HUES48 (cell line): ENCODE measurements around the gene SMYD3.

ENCODE experiments used
- H3K27ac ChIP-seq: one replicate; pipeline ENCODE4 v1.7.0; 2013; ENCODE audit warnings: low read depth, low read length, inconsistent platforms
- H3K27me3 ChIP-seq: 2 replicates; pipeline ENCODE4 v1.6.1; 2013; ENCODE audit warnings: mild to moderate bottlenecking, low read length; ENCODE audit not compliant: control insufficient read depth, insufficient read depth
- H3K36me3 ChIP-seq: 2 replicates; pipeline ENCODE4 v1.6.1; 2013; ENCODE audit warnings: low read length; ENCODE audit not compliant: control insufficient read depth, insufficient read depth
- H3K4me1 ChIP-seq: 2 replicates; pipeline ENCODE4 v1.6.1; 2013; ENCODE audit warnings: mild to moderate bottlenecking, low read length; ENCODE audit not compliant: control insufficient read depth, insufficient read depth
- H3K4me3 ChIP-seq: 2 replicates; pipeline ENCODE4 v1.5.1; 2013; ENCODE audit warnings: mild to moderate bottlenecking, low read depth, low read length
- H3K9ac ChIP-seq: 2 replicates; pipeline ENCODE4 v1.6.1; 2013; ENCODE audit warnings: mild to moderate bottlenecking, low read depth, low read length, moderate library complexity
- H3K9me3 ChIP-seq: 2 replicates; pipeline ENCODE4 v1.6.1; 2013; ENCODE audit warnings: low read length; ENCODE audit not compliant: control insufficient read depth, insufficient read depth

Gene SMYD3

GRCh38 chr1:246306415-246307037 lies 200.6 kb downstream of the SMYD3 start:
- no peaks in the 10 kb centered on the region for H3K36me3 ChIP-seq
- no peak overlapping the region for H3K27ac ChIP-seq
- no peak overlapping the region for H3K4me3 ChIP-seq
- peaks cover 8% of the 10 kb centered on the region for H3K4me1 ChIP-seq
- H3K9me3 ChIP-seq = no peaks in the 10 kb centered on the region
- H3K27me3 ChIP-seq = no peaks in the 10 kb centered on the region
- H3K9ac ChIP-seq = no peak overlapping the region

DNA sequence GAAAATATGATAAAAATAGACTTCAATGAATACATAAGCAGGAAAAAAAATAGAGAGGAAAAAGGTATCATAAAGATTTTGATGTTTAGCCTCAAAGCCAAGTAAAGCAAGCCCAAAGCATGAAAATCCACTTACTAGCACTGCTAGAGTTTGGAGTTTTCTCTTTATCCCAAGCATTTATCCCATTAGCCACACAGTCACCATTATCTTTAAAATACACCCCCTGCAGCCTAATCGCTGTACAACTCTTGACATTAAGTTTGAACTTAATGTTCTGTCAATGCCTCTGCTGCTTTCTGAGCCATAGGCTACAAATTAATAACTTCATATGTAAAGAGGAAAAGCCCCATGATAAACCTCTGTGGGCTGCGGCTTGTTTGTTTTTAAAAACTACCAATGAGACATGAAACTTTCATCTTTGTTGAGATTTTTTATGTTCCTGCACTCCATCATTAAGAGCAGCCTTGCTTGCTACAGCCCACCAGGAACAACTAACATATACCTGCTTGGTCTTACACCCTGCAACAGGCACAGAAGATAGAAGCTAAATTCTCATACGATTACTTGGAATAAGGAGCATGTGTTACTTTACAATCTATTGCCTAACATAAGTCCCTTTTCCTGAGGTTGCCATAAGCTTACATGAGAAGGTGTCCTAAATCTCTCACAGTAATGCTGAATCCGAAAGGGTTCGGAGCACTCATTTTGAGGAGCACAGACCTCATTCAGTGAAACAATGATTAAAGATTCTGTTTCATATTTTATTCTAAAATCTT lies 202.4 kb downstream of the SMYD3 start:
- no peaks in the 10 kb centered on the region for H3K27me3 ChIP-seq
- no peaks in the 10 kb centered on the region for H3K9me3 ChIP-seq
- H3K4me1 ChIP-seq = peaks cover 8% of the 10 kb centered on the region
- H3K27ac ChIP-seq = no peak overlapping the region
- H3K4me3 ChIP-seq = no peak overlapping the region
- H3K36me3 ChIP-seq = no peaks in the 10 kb centered on the region
- H3K9ac ChIP-seq = no peak overlapping the region

DNA sequence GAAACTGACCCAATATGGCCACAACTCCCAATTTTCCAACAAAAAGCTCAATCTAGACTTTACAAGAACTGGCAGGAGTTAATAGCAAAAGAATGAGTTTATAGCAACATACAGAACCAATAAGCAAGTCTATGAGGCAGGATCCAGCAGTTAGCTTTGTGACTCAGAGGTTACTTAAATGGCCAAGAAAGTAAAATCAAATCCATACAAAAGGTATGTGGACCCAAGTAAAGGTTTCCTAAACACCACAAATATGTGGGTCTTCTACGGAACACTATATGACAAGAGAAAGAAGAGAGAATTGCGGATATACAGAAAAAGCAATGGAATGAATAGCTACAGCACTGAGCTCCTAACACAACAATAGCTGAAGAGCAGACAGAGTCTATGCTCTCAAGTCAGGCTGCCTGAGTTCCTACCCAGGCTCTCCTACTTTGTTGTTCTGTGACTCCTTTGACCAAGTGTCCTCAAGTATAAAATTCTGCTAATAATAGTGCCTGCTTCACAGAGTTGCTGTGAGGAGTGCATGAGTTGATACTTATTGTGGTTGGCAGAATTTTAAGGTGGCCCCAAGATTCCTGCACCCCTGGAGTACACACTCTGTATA lies 204.3 kb downstream of the SMYD3 start:
- Histone ChIP-seq H3K27ac (no peak overlapping the region), H3K9ac (no peak overlapping the region), H3K27me3 (no peaks in the 10 kb centered on the region), H3K36me3 (no peaks in the 10 kb centered on the region), H3K9me3 (no peaks in the 10 kb centered on the region), H3K4me1 (peaks cover 8% of the 10 kb centered on the region), H3K4me3 (no peak overlapping the region)

DNA sequence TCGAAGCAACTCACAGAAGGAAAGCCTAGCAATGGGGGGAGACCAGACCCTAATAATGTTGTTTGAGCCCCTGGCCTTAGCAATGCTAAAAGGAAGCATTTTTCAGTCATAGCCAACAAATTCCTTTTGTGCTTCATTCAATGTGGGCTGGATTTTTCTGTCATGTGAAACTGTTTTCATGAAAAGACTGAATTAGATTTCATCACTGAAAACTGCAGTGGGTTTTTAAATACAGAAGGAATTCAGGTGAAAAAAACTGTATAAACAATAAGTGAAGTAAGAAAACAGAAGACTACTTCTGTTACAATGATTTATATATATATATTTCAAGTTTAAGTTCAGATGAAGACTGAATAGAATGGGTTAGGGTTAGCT lies 204.8 kb downstream of the SMYD3 start:
- Histone ChIP-seq H3K9me3 (no peaks in the 10 kb centered on the region), H3K9ac (no peak overlapping the region), H3K27ac (no peak overlapping the region), H3K36me3 (no peaks in the 10 kb centered on the region), H3K4me1 (peaks cover 8% of the 10 kb centered on the region), H3K4me3 (no peak overlapping the region), H3K27me3 (no peaks in the 10 kb centered on the region)

- H3K4me3 ChIP-seq = no peak overlapping the region
- peaks cover 8% of the 10 kb centered on the region for H3K4me1 ChIP-seq
- H3K9me3 ChIP-seq = no peaks in the 10 kb centered on the region
- no peaks in the 10 kb centered on the region for H3K36me3 ChIP-seq
- no peak overlapping the region for H3K27ac ChIP-seq
- no peaks in the 10 kb centered on the region for H3K27me3 ChIP-seq
- H3K9ac ChIP-seq = no peak overlapping the region
These were observed 205.4 kb downstream of the SMYD3 start for GRCh38 chr1:246301553-246302250.

GRCh38 chr1:246300626-246301549 lies 206.2 kb downstream of the SMYD3 start:
- Histone ChIP-seq H3K27ac (no peak overlapping the region), H3K4me1 (peaks cover 8% of the 10 kb centered on the region), H3K27me3 (no peaks in the 10 kb centered on the region)

GRCh38 chr1:246297279-246298265 lies 209.5 kb downstream of the SMYD3 start:
- Histone ChIP-seq H3K4me1 (peaks cover 8% of the 10 kb centered on the region; the same call in 1 of the 2 replicates), H3K36me3 (no peaks in the 10 kb centered on the region), H3K9ac (no peak overlapping the region), H3K9me3 (no peaks in the 10 kb centered on the region), H3K27ac (no peak overlapping the region), H3K4me3 (no peak overlapping the region), H3K27me3 (no peaks in the 10 kb centered on the region)

More at GRCh38 chr1:246300626-246301549, 206.2 kb downstream of the SMYD3 start:
- Histone ChIP-seq H3K9ac (no peak overlapping the region), H3K4me3 (no peak overlapping the region), H3K36me3 (no peaks in the 10 kb centered on the region), H3K9me3 (no peaks in the 10 kb centered on the region)

- Histone ChIP-seq H3K27ac (no peak overlapping the region), H3K27me3 (no peaks in the 10 kb centered on the region), H3K36me3 (no peaks in the 10 kb centered on the region), H3K4me3 (no peak overlapping the region), H3K9ac (no peak overlapping the region), H3K9me3 (no peaks in the 10 kb centered on the region), H3K4me1 (peaks cover 7% of the 10 kb centered on the region; the same call in 1 of the 2 replicates)
These were observed 211.1 kb downstream of the SMYD3 start for GRCh38 chr1:246295968-246296367.

DNA sequence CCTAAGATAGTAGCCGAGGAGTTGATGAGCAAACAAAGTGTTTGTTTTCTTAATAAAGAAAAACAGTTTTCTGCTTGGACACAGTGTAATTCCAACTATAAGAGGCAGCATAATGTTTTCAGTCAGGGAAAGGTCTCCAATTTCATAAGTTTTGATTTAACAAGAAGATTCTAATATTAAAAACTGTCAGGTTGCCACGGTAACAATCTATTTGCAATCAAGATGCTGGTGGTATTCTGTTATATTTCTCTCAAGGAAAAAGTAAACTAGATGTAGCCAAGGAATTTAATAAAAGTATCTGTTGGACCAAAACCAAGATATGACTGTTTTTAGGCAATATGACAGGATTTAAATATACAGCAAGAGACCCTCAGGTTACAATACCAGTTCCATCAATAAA lies 211.7 kb downstream of the SMYD3 start:
- H3K36me3 ChIP-seq = no peaks in the 10 kb centered on the region
- no peaks in the 10 kb centered on the region for H3K27me3 ChIP-seq
- H3K4me1 ChIP-seq = peaks cover 7% of the 10 kb centered on the region; the same call in 1 of the 2 replicates
- H3K9ac ChIP-seq = no peak overlapping the region
- H3K4me3 ChIP-seq = no peak overlapping the region
- no peaks in the 10 kb centered on the region for H3K9me3 ChIP-seq
- no peak overlapping the region for H3K27ac ChIP-seq
